Gastrocnemius medialis (tissue), 4 donors: Measurements from ENCODE around the gene NCK2. TPM values are rescaled to one million over a fixed set of nuclear protein-coding genes. Genes with fewer than 3 reads are reported as not detected.

ENCODE experiments used
- ATAC-seq, 2 donors: fragments of 150-250 bp; one replicate each; pipeline ENCODE4 v1.9.1; 2016
- DNase-seq, 2 donors: peaks; one replicate each; pipeline ENCODE4 v3.0.0-alpha.2; 2019
- H3K27ac ChIP-seq, 4 donors: fragments of 200-600 bp; sonication (generic); 1 replicate in 1 of 4; 2 replicates in 3 of 4; pipeline ENCODE4 v1.5.1; 2016 to 2018; ENCODE audit warnings: mild to moderate bottlenecking in 2 of 4, moderate library complexity in 1 of 4
- H3K27me3 ChIP-seq, 3 donors: fragments of 200-600 bp; sonication (generic) in 2 of 3; 1 replicate in 1 of 3; 2 replicates in 2 of 3; pipeline versions ENCODE4 v1.5.1 to v1.6.0; 2016 to 2019; ENCODE audit warnings: mild to moderate bottlenecking in 1 of 3, moderate library complexity in 1 of 3
- H3K36me3 ChIP-seq, 2 donors: fragments of 200-600 bp; sonication (generic) in 1 of 2; one replicate each; pipeline ENCODE4 v1.5.1; 2017 to 2018
- H3K4me1 ChIP-seq, 2 donors: fragments of 200-600 bp; sonication (generic) in 1 of 2; one replicate each; pipeline ENCODE4 v1.5.1; 2016 to 2017; ENCODE audit warnings: mild to moderate bottlenecking in 2 of 2
- H3K4me3 ChIP-seq, 4 donors: fragments of 200-600 bp; sonication (generic) in 3 of 4; 1 replicate in 1 of 4; 2 replicates in 3 of 4; pipeline ENCODE4 v1.5.1; 2016 to 2019; ENCODE audit warnings: mild to moderate bottlenecking in 2 of 4
- H3K9me3 ChIP-seq, 3 donors: fragments of 200-600 bp; sonication (generic) in 2 of 3; 1 replicate in 1 of 3; 2 replicates in 2 of 3; pipeline ENCODE4 v1.5.1; 2016 to 2019
- CTCF ChIP-seq, 5 experiments: fragments of 450-650 bp in 3 of 5; fragments of 200-600 bp in 2 of 5; sonication (generic) in 2 of 5; IDR thresholded peaks in 4 of 5; conservative IDR thresholded peaks in 1 of 5; 1 replicate in 4 of 5; 2 replicates in 1 of 5; pipeline ENCODE4 v1.5.1; 2016 to 2019; ENCODE audit warnings: antibody characterized with exemption in 5 of 5, mild to moderate bottlenecking in 3 of 5, moderate library complexity in 3 of 5
- POLR2A ChIP-seq, 2 donors: fragments of 450-650 bp; IDR thresholded peaks; one replicate each; pipeline ENCODE4 v1.6.1; 2017; ENCODE audit warnings: antibody characterized with exemption in 2 of 2, mild to moderate bottlenecking in 2 of 2, moderate library complexity in 2 of 2
- in situ Hi-C, 4 donors: fragments of 200-750 bp; cut with MboI; loops; one replicate each; pipeline versions ENCODE4 v1.15.0 to v1.8.0; 2017; ENCODE audit warnings: low sequenced_read_pairs in 4 of 4
- intact Hi-C: fragments of 100-400 bp; cut with DNase I; formaldehyde crosslinking; loops from one replicate; pipeline ENCODE4 v1.15.1; 2023; ENCODE audit warnings: low total_unique reads
- total RNA-seq, 4 donors: library from RNA; depleted of rRNA; stranded (reverse); fragments of >200 nt; gene quantifications; one replicate each; pipeline versions ENCODE4 v1.1.0 to v1.2.3, GENCODE V29; 2016

Gene NCK2
- total RNA-seq, 4 donors from 2014 or later: 46.7 to 86.1 (median 57.9) TPM

- intact Hi-C loops: no loop called here
- H3K27me3 ChIP-seq: no peaks in the 10 kb centered on the region
- TF ChIP-seq POLR2A (IDR thresholded peaks at IDR 0.05): no peak
- TF ChIP-seq CTCF (IDR thresholded peaks at IDR 0.05 in 4 of 5, conservative IDR thresholded peaks at IDR 0.05 in 1 of 5): no peak
- H3K4me3 ChIP-seq: no peak overlapping the region
- H3K9me3 ChIP-seq: no peaks in the 10 kb centered on the region
- no peak for DNase-seq
- H3K36me3 ChIP-seq: peaks cover 0 to 6% of the 10 kb centered on the region in 2 donors
- H3K27ac ChIP-seq: no peak overlapping the region
- ATAC-seq: no peak
- H3K4me1 ChIP-seq: peaks cover 4 to 36% of the 10 kb centered on the region in 2 donors
- in situ Hi-C loops: no loop called here
Measured at GRCh38 chr2:105853354-105854088, 108.8 kb downstream of the NCK2 start.

- Histone ChIP-seq H3K27ac (no peak overlapping the region), H3K4me1 (peaks cover 4 to 36% of the 10 kb centered on the region in 2 donors), H3K36me3 (peaks cover 0 to 6% of the 10 kb centered on the region in 2 donors), H3K4me3 (no peak overlapping the region), H3K9me3 (no peaks in the 10 kb centered on the region), H3K27me3 (no peaks in the 10 kb centered on the region)
- DNase-seq (no peak), ATAC-seq (no peak)
- TF ChIP-seq CTCF (IDR thresholded peaks at IDR 0.05 in 4 of 5, conservative IDR thresholded peaks at IDR 0.05 in 1 of 5) (no peak), POLR2A (IDR thresholded peaks at IDR 0.05) (no peak)
- in situ Hi-C loops (no loop called here), intact Hi-C loops (no loop called here)
Measured at GRCh38 chr2:105854972-105855371, 110.3 kb downstream of the NCK2 start.

GRCh38 chr2:105856581-105856980 is 111.9 kb downstream of the NCK2 start:
- DNase-seq: no peak
- in situ Hi-C loops (no loop called here), intact Hi-C loops (no loop called here)
- Histone ChIP-seq H3K9me3 (no peaks in the 10 kb centered on the region), H3K4me3 (no peak overlapping the region), H3K27me3 (no peaks in the 10 kb centered on the region), H3K36me3 (peaks cover 0 to 6% of the 10 kb centered on the region in 2 donors), H3K27ac (peak overlapping the region in 1 of 4 donors; percentile 59), H3K4me1 (peaks cover 4 to 36% of the 10 kb centered on the region in 2 donors)
- TF ChIP-seq CTCF (IDR thresholded peaks at IDR 0.05 in 4 of 5, conservative IDR thresholded peaks at IDR 0.05 in 1 of 5): no peak
- TF ChIP-seq POLR2A (IDR thresholded peaks at IDR 0.05): no peak
- ATAC-seq: no peak

DNA sequence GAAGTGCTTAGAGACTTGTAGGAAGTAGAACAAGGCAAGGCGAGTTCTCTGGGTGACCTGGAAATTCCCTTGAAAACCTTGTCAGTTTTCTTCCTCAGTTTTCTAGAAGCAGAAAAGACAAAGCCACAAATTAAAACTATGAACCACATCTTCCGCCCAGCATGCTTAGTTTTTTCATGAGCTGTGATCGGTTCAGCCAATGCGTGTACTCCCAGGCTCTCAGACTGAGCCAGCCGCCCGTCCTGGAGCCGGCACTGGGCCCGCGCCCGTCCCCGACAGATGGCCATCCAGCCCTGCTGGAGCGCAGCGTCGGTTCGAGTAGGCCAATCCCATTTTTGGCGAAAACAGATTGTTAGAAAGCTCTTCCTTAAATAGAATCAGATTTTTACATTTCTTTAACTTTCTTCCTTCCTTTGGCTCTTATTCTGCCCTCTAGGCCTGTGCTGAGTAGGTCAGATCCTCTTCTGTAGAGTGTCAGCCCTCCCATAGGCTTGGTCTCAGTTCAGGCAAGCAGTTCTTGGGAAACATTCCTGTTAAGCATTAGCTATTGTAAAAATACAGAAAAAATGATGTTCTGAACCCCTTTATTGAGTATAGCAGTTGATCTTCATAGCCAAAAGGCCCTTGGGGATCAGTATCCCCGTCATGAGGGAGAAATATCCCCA is 112.5 kb downstream of the NCK2 start:
- intact Hi-C loops (no loop called here), in situ Hi-C loops (no loop called here)
- no peak for TF ChIP-seq POLR2A (IDR thresholded peaks at IDR 0.05)
- TF ChIP-seq CTCF (IDR thresholded peaks at IDR 0.05 in 4 of 5, conservative IDR thresholded peaks at IDR 0.05 in 1 of 5): no peak
- Histone ChIP-seq H3K36me3 (peaks cover 0 to 6% of the 10 kb centered on the region in 2 donors), H3K4me3 (no peak overlapping the region), H3K4me1 (peaks cover 4 to 39% of the 10 kb centered on the region in 2 donors), H3K27ac (peak overlapping the region in 1 of 4 donors; percentile 59), H3K27me3 (no peaks in the 10 kb centered on the region), H3K9me3 (no peaks in the 10 kb centered on the region)
- DNase-seq (peak in 1 of 2 donors; percentile 32), ATAC-seq (peak; percentile 40 to 67)
